ENCODE data around the gene ARSJ.
"Not testable (repeated sequence)": the region's sequence is repeated elsewhere in the genome, so short reads cannot be mapped to it uniquely, and the experiment has no call there.

The ARSJ gene

DNA sequence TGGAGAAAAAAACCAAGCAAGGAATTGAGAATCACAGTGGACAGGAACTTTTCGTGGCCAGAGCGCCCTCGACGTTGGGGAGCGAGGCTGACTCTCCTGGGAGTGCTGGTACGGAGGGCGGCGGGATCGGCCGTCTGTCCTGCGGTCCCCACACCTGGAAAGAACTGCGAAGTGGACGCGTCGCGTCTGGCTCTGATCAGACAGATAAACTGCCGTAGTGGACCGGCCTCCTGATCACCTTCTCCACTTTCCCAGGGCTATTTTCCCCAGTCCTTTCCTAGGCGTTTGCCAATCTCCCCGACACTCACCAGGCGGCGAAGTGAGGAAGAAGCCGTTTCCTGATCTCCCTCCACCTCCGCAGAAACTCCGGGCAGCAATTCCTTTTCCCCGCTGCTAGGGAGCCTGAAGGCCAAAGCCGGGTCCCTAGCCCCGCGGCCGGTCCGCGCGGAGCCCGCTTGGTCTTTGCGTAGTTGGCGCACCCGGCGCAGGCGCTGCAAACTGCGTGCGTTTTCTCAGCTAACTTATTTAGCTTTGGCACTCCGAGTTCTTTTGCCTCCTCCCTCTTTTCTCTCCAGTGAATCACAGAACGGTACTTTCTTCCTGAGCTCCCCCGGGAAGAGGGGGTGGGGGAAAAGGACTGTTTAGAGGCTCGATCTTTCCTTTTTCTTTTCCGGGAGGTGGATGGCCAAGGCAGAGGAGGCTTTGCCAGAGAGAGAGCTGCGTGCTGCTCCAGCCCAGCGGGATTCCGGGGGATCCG is at the start of gene ARSJ:
ARSJ (minus strand) TSS at position 500 of the 757 bp plus-strand sequence. CDS start 813 bp downstream, outside the sequence.
- peak; percentile 33 for DNase-seq (ENCODE audit: low spot score)

- DNase-seq (ENCODE audit: low spot score), result no peak
These were observed 48.6 kb upstream of the ARSJ start for GRCh38 chr4:114028071-114028470.

DNA sequence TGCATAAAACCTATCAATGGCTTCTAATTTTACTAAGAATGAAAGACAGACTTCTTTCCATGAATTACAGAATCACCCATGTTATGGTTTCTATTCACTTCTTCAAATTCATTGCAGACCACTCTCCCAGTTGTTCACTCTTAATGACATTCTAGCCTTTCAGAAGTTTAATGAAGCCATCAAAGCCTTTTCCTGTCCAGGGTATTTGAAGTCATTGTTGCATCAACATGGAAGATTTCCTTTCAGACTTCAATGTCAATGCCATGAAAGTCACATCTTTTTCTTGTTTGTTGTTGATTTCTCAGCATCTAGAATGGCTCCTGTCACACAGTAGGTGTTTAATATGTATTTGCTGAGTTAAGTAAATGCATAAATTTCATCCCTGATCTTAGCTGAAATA is 48.1 kb upstream of the ARSJ start:
- no peak for DNase-seq (ENCODE audit: low spot score)

GRCh38 chr4:114026447-114026846 is 47.0 kb upstream of the ARSJ start:
- no peak for DNase-seq (ENCODE audit: low spot score)

DNA sequence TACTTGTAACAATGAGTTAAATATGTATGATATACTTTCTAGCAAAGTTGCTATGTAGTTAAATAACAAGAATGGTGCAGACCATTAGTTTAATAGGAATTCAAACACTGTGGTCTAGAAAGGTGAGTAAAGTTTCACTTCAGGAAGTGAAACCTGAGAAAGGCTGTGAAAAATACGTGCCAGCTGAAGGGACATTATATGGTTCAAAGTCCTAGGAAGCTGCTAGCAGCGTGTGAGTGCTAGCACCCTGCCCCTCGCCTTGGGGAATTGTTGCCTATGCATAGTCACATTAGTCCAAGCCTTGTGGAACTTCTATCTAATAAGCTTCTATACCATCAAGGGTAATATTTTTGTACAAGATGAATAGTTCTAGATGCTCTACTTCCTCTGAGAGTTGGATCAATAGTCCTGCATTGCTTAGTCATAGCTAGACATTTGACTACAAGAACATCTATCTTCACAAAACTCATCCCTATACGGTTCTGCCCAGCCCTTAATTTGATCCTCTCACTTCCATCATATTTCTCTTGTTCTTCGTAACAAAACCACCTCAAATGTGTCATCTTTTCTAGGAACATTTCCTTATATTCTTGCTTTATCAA is 45.8 kb upstream of the ARSJ start:
- DNase-seq (ENCODE audit: low spot score), result peak; percentile 13

DNA sequence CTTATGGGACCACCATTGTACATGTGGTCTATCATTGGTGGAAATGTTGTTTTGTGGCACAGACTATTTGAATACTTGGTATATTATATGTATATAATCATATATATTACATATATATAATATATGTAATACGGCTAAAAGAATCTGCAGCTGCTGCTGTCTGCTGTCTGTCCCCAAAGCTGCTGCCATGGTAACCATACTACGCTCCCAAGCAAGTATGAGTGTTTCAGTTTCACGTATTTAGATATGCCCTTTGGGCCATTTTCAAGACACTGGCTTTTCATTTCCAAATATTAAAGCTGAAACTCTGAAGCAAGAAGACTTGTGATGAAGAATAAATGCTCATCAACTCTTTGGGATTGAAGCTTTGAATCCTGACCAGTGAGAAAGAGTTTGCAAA is 42.0 kb upstream of the ARSJ start:
- DNase-seq (ENCODE audit: low spot score), result no peak

GRCh38 chr4:114019969-114020358 is 40.5 kb upstream of the ARSJ start:
- no peak for DNase-seq (ENCODE audit: low spot score)

GRCh38 chr4:114019276-114019968 is 40.0 kb upstream of the ARSJ start:
- no peak for DNase-seq (ENCODE audit: low spot score)

GRCh38 chr4:114017120-114017917 is 37.9 kb upstream of the ARSJ start:
- no peak for DNase-seq (ENCODE audit: low spot score)

DNA sequence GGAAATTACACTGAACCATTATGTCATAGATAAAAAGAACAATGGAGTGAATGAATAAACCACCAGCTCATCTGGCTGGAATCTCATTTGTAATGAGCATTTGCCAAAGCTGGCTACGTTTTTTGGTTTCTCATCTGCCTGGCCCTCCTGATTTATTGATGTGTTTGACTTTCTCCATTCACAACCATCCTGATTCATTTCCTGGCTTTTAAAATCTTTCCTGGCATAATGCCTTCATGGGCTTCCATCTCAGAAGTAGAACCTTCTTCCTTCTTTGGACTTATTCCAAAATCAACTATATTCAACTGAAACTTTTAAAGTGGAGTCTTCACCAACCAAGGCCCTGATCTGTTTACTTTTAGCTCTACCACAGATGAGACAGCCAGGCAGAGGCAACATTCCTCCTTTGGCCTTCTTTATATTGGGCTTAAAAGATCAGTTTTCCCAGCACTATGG is 36.0 kb upstream of the ARSJ start:
- DNase-seq (ENCODE audit: low spot score), result no peak

- not testable (repeated sequence) for DNase-seq (ENCODE audit: low spot score)
These were observed 33.8 kb upstream of the ARSJ start for GRCh38 chr4:114013201-114013600.

DNA sequence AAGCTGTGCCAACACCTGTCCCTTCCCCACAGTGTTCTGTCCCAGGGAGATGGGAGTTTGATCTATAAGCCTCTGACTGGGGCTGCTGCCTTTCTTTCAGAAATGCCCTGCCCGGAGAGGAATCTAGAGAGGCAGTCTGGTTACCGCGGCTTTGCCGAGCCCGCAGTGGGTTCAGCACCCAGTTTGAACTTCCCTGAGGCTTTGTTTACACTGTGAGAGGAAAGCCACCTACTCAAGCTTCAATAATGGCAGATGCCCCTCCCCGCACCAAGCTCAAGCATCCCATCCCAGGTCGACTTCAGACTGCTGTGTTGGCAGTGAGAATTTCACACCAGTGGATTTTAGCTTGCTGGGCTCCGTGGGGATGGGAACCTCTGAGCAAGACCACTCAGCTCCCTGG is 33.3 kb upstream of the ARSJ start:
- no peak for DNase-seq (ENCODE audit: low spot score)

- no peak for DNase-seq (ENCODE audit: low spot score)
These were observed 26.4 kb upstream of the ARSJ start for GRCh38 chr4:114005569-114006442.

DNA sequence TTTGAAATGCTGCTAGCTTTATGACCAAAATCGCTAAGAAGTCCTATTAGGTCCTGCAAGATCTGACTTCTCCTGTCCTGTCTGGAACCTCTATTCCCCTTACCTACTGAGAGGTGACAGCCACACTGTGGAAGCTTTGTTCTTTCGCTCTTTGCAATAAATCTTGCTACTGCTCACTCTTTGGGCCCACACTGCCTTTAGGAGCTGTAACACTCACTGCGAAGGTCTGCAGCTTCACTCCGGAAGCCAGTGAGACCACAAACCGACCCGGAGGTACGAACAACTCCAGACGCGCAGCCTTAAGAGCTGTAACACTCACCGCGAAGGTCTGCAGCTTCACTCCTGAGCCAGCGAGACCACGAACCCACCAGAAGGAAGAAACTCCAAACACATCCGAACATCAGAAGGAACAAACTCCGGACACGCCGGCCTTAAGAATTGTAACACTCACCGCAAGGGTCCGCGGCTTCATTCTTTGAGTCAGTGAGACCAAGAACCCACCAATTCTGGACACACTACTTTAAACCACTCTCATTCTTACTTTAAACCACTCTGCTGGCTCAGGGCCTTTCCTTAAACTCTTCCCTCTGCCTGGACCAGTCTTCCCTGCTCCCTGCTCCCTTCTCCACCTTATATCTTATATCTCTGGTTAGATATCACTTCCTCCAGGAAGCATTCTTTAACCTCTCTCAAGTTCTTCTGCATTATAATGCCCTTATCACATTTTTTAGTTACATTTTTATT is 25.2 kb upstream of the ARSJ start:
- DNase-seq (ENCODE audit: low spot score), result not testable (repeated sequence)

- DNase-seq (ENCODE audit: low spot score), result no peak
These were observed 19.1 kb upstream of the ARSJ start for GRCh38 chr4:113998531-113998930.

GRCh38 chr4:113998079-113998478 is 18.6 kb upstream of the ARSJ start:
- no peak for DNase-seq (ENCODE audit: low spot score)

GRCh38 chr4:113997206-113997605 is 17.8 kb upstream of the ARSJ start:
- DNase-seq (ENCODE audit: low spot score), result no peak

GRCh38 chr4:113996599-113997177 is 17.2 kb upstream of the ARSJ start:
- DNase-seq (ENCODE audit: low spot score), result no peak

DNA sequence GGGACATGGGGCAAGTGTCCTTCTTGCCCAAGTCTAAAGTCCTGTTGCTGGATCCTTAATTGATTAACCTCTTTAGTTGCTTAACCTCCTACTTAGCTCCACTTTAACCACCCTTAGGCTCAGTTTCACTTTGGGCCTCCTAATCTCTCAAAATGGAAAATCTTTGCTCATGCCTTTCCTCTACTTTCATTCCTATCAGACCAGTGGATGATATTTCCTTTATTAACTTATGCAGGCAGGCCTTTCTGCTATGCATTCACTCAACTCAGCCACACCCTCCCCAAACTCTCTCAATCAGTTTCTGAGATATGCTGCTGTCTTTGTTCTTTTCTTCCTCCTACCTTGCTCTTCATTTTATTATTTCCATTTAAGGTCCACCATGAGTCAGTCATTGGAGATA is 14.4 kb upstream of the ARSJ start:
- DNase-seq (ENCODE audit: low spot score), result no peak

GRCh38 chr4:113990886-113991285 is 11.4 kb upstream of the ARSJ start:
- DNase-seq (ENCODE audit: low spot score), result no peak
